Vagina (tissue), 2 donors: ENCODE measurements around the gene SERPINB5.

Experiments used
- CTCF ChIP-seq, 3 experiments: fragments of 450-650 bp in 2 of 3; fragments of 200-600 bp in 1 of 3; sonication (generic) in 1 of 3; IDR thresholded peaks; one replicate each; pipeline ENCODE4 v1.5.1; 2017 to 2019; ENCODE audit warnings: antibody characterized with exemption in 3 of 3, mild to moderate bottlenecking in 2 of 3, moderate library complexity in 2 of 3
- POLR2A ChIP-seq, 2 donors: fragments of 450-650 bp; IDR thresholded peaks; one replicate each; pipeline ENCODE4 v1.6.1; 2017; ENCODE audit warnings: antibody characterized with exemption in 2 of 2, mild to moderate bottlenecking in 2 of 2, moderate library complexity in 2 of 2

- TF ChIP-seq POLR2A (IDR thresholded peaks at IDR 0.05): no peak
- no peak for TF ChIP-seq CTCF (IDR thresholded peaks at IDR 0.05)
These were observed 52.2 kb downstream of the SERPINB5 start for GRCh38 chr18:63528863-63529492.
